Kidney (tissue), 14 donors: ENCODE measurements around the gene HOMER2. TPM values are rescaled to one million over a fixed set of nuclear protein-coding genes. Genes with fewer than 3 reads are reported as not detected.

Experiments used
- DNase-seq, 5 donors: peaks; one replicate each; pipeline ENCODE4 v3.0.0-alpha.2; 2013 to 2020
- FAIRE-seq: peaks from 2 replicates; lab custom pipeline; 2012; peaks lifted over from hg19 to GRCh38; lab: Jason Lieb, UNC
- H3K27ac ChIP-seq, 2 donors: one replicate each; pipeline ENCODE4 v1.7.0; 2013; ENCODE audit warnings: low read depth in 2 of 2, low read length in 2 of 2, inconsistent platforms in 1 of 2
- H3K27me3 ChIP-seq: one replicate; pipeline ENCODE4 v1.7.1; 2013; ENCODE audit warnings: low read length, inconsistent platforms; ENCODE audit not compliant: control insufficient read depth, insufficient read depth
- H3K36me3 ChIP-seq, 3 donors: one replicate each; pipeline versions ENCODE4 v1.7.0 to v1.7.1; 2013; ENCODE audit warnings: low read length in 3 of 3, control low read depth in 1 of 3, inconsistent platforms in 1 of 3; ENCODE audit not compliant: insufficient read depth in 3 of 3, control insufficient read depth in 2 of 3
- H3K4me1 ChIP-seq, 3 donors: one replicate each; pipeline versions ENCODE4 v1.7.0 to v1.7.1; 2013; ENCODE audit warnings: low read length in 3 of 3, inconsistent platforms in 1 of 3, low read depth in 1 of 3; ENCODE audit not compliant: control insufficient read depth in 2 of 3, insufficient read depth in 2 of 3
- H3K4me3 ChIP-seq, 3 donors: one replicate each; pipeline versions ENCODE4 v1.7.0 to v1.8.1; 2013; ENCODE audit warnings: low read length in 3 of 3, control low read depth in 1 of 3, inconsistent platforms in 1 of 3
- H3K9ac ChIP-seq, 3 donors: one replicate each; pipeline versions ENCODE4 v1.7.0 to v1.7.1; 2013; ENCODE audit warnings: low read length in 3 of 3, control low read depth in 1 of 3, inconsistent platforms in 1 of 3
- H3K9me3 ChIP-seq, 3 donors: one replicate each; pipeline versions ENCODE4 v1.7.0 to v1.7.1; 2013; ENCODE audit warnings: low read length in 3 of 3, control low read depth in 1 of 3, inconsistent platforms in 1 of 3; ENCODE audit not compliant: control insufficient read depth in 2 of 3, insufficient read depth in 1 of 3
- CTCF ChIP-seq: IDR thresholded peaks from 3 replicates; pipeline ENCODE4 v1.5.1; 2012; ENCODE audit warnings: mild to moderate bottlenecking, moderate library complexity, borderline replicate concordance; ENCODE audit not compliant: insufficient read depth; ENCODE audit errors: extremely low read depth
- intact Hi-C: fragments of 100-400 bp; cut with DNase I; formaldehyde crosslinking; loops from one replicate; pipeline ENCODE4 v1.11.1; 2022
- polyA plus RNA-seq: library from polyadenylated mRNA; stranded (reverse); fragments of 350-450 nt; fragmentation: Illumina TruSeq; extraction: RNeasy Lipid Tissue Mini Kit (QIAGEN cat#74804); gene quantifications from one replicate; pipeline ENCODE4 v1.2.3, GENCODE V29; 2014; ENCODE audit warnings: low read depth, low replicate concordance; ENCODE audit not compliant: insufficient read depth
- total RNA-seq: library from RNA; stranded (reverse); fragmentation: NEBNext Ultra II Directional; extraction: Animal tissue kit (Norgen Biotek cat#: 25700); gene quantifications from one replicate; pipeline ENCODE4 v1.2.1, GENCODE V29; 2021
- donor health status: control.
- donor health status: control.
- donor health status: control.
- donor health status: control.
- donor health status: control.
- donor health status: DM: yes; HTN: yes; CAD: no.
- donor health status: Normal renal cell carcinoma (clear cell type).

The HOMER2 gene
- total and polyA plus RNA-seq, 2 donors from 2014 or later, result 4.6 to 35.8 TPM

- DNase-seq, result no peak
- intact Hi-C loops, result no loop called here
- Histone ChIP-seq H3K27me3 (no peaks in the 10 kb centered on the region), H3K9me3 (no peaks in the 10 kb centered on the region), H3K4me3 (no peak overlapping the region), H3K36me3 (no peaks in the 10 kb centered on the region), H3K4me1 (no peaks in the 10 kb centered on the region), H3K27ac (no peak overlapping the region), H3K9ac (no peak overlapping the region)
- FAIRE-seq, result no peak
- no peak for TF ChIP-seq CTCF
Measured at GRCh38 chr15:82970078-82970686, 17.7 kb upstream of the HOMER2 start.

- Histone ChIP-seq H3K4me3 (no peak overlapping the region), H3K27ac (no peak overlapping the region), H3K9me3 (no peaks in the 10 kb centered on the region), H3K4me1 (no peaks in the 10 kb centered on the region), H3K36me3 (no peaks in the 10 kb centered on the region), H3K27me3 (no peaks in the 10 kb centered on the region), H3K9ac (no peak overlapping the region)
- DNase-seq (no peak), FAIRE-seq (no peak)
- intact Hi-C loops, result no loop called here
- TF ChIP-seq CTCF, result no peak
Measured at GRCh38 chr15:82969353-82969752, 16.8 kb upstream of the HOMER2 start.

- TF ChIP-seq CTCF, result no peak
- FAIRE-seq, result no peak
- H3K9me3 ChIP-seq, result no peaks in the 10 kb centered on the region
- no peak for DNase-seq
- no peaks in the 10 kb centered on the region for H3K36me3 ChIP-seq
- H3K9ac ChIP-seq, result no peak overlapping the region
- H3K4me1 ChIP-seq, result no peaks in the 10 kb centered on the region
- H3K27ac ChIP-seq, result no peak overlapping the region
- H3K4me3 ChIP-seq, result no peak overlapping the region
- intact Hi-C loops, result no loop called here
- H3K27me3 ChIP-seq, result no peaks in the 10 kb centered on the region
Measured at GRCh38 chr15:82968066-82968465, 15.5 kb upstream of the HOMER2 start.

GRCh38 chr15:82966671-82967071, 14.2 kb upstream of the HOMER2 start:
- intact Hi-C loops, result no loop called here
- H3K4me1 ChIP-seq, result no peaks in the 10 kb centered on the region
- H3K4me3 ChIP-seq, result no peak overlapping the region
- H3K36me3 ChIP-seq, result no peaks in the 10 kb centered on the region
- TF ChIP-seq CTCF, result no peak
- H3K27ac ChIP-seq, result no peak overlapping the region
- no peak overlapping the region for H3K9ac ChIP-seq
- FAIRE-seq, result no peak
- H3K9me3 ChIP-seq, result no peaks in the 10 kb centered on the region
- DNase-seq, result no peak
- no peaks in the 10 kb centered on the region for H3K27me3 ChIP-seq
